ENCODE data around the gene STK11IP. TPM values are rescaled to one million over a fixed set of nuclear protein-coding genes. Genes with fewer than 3 reads are reported as not detected.

The STK11IP gene
- total and polyA plus RNA-seq, 9 of the 15 experiments (the other 6 are each of a cell fraction or from before 2014, with no cell fraction given), result 0.52 to 21.7 (median 5.6) TPM

- no peak for TF ChIP-seq ZBTB49 (CRISPR knock-in tag; IDR thresholded peaks at IDR 0.05; ENCODE audit: borderline replicate concordance)
- no peak for TF ChIP-seq DDX20 (tag; IDR thresholded peaks at IDR 0.05; ENCODE audit: low read depth)
- TF ChIP-seq ILK (tag; IDR thresholded peaks at IDR 0.05; ENCODE audit: borderline replicate concordance, low read depth), result no peak
- TF ChIP-seq SIN3B (IDR thresholded peaks at IDR 0.05; ENCODE audit: low read depth), result no peak; the same call in 1 of the 2 replicates
- TF ChIP-seq PHB2 (IDR thresholded peaks at IDR 0.05; ENCODE audit: low read depth), result no peak
- TF ChIP-seq NCOA1 (IDR thresholded peaks at IDR 0.05; ENCODE audit: low read depth), result peak; percentile 74
- no peak for TF ChIP-seq ZFP30 (CRISPR knock-in tag; IDR thresholded peaks at IDR 0.05; ENCODE audit: borderline replicate concordance)
- no peak for TF ChIP-seq ZNF165 (CRISPR knock-in tag; IDR thresholded peaks at IDR 0.05; ENCODE audit: borderline replicate concordance)
- TF ChIP-seq ATF1 (CRISPR knock-in tag; IDR thresholded peaks at IDR 0.05), result no peak
- peak; percentile 93 for TF ChIP-seq ATF1 (tag; IDR thresholded peaks at IDR 0.05)
- TF ChIP-seq KDM5B (IDR thresholded peaks at IDR 0.05; ENCODE audit: insufficient replicate concordance, low read depth, low read length), result peak; percentile 53
- no peak for TF ChIP-seq HMG20A (CRISPR knock-in tag; conservative IDR thresholded peaks at IDR 0.05)
- TF ChIP-seq TEAD1 (CRISPR knock-in tag; IDR thresholded peaks at IDR 0.05), result peak in 1 of 2 experiments; percentile 57; a peak in 1 of 4 replicates
- TF ChIP-seq, protein P1, sequence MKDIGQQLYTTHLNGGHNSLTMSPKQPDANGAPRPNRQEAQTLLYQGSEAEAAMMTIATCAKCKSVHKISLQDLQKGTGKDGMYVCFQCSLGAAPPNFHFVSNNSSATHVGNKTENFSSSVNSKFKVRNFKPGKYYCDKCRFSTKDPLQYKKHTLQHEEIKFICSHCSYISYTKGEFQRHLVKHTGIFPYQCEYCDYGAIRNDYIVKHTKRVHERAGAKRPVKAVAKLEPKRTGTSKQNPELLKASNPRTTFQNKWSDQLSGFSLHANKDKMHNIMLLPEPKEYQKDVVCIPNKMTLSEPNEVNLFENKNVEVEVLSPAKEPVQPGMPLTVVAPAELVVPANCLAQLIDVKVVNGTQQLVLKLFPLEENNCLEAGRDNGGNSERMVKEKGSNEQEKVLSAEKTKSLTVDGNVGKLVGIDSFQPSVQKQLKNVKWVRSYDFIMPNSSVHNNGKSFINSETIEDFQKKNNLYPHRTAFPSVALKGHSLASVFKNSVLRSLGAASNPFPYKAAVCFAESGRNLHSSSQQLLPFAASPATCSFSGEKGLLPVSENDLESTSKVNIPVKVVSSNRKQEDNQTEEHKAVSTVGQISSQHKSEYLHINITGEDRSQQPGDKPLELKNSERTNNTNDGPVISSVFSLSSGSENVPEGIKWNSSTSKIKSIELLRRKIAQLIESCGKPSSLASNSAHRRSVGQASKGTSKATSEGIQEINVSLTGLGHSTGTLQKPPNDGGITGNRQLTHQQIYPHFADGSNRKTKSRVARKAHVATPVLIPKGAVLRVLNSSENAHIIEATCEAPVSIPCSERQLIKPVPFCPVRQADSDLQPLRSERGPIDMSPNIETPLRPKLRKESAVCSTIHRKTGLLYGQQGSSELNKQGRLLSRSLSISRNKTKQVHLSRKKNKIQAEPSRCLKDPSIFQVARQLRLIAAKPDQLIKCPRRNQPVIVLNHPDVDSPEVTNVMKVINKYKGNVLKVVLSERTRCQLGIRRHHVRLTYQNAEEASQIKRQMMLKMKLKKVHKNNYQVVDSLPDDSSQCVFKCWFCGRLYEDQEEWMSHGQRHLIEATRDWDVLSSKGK (CRISPR knock-in tag; IDR thresholded peaks at IDR 0.05), result no peak
- peak; percentile 99 for TF ChIP-seq ARID4B (CRISPR knock-in tag; IDR thresholded peaks at IDR 0.05)
Measured at GRCh38 chr2:219597552-219598307, at the start of gene STK11IP (continued).

Data from K562 (cell line).